HEK293T (cell line): ENCODE results near the gene YPEL2.

Source experiments
- CTCF ChIA-PET: fragments of 350-600 bp; formaldehyde crosslinking; extraction: SDS; loops from one replicate; lab custom pipeline; 2021; ENCODE audit warnings: antibody characterized with exemption, inconsistent platforms; lab: Yijun Ruan, JAX
- POLR2A ChIA-PET: fragments of 350-600 bp; formaldehyde crosslinking; extraction: SDS; loops from one replicate; lab custom pipeline; 2020; ENCODE audit warnings: antibody characterized with exemption, inconsistent platforms; lab: Yijun Ruan, JAX
- DNase-seq: peaks from one replicate; pipeline ENCODE4 v3.0.0; 2012; ENCODE audit warnings: mixed read lengths; ENCODE audit errors: extremely low spot score
- ARNT ChIP-seq: fragments of 450-650 bp; IDR thresholded peaks from 2 replicates; pipeline ENCODE4 v1.6.1; 2017; ENCODE audit warnings: mild to moderate bottlenecking
- BHLHE40 ChIP-seq: fragments of 450-650 bp; IDR thresholded peaks from 2 replicates; pipeline ENCODE4 v1.6.1; 2016; ENCODE audit warnings: mild to moderate bottlenecking, moderate library complexity, borderline replicate concordance
- CTBP1 ChIP-seq: fragments of 450-650 bp; IDR thresholded peaks from 2 replicates; pipeline ENCODE4 v1.6.1; 2016; ENCODE audit warnings: borderline replicate concordance
- ELF4 ChIP-seq: fragments of 450-650 bp; IDR thresholded peaks from 2 replicates; pipeline ENCODE4 v1.6.1; 2017; ENCODE audit warnings: antibody characterized with exemption
- FOXA1 ChIP-seq: fragments of 450-650 bp; IDR thresholded peaks from 2 replicates; pipeline ENCODE4 v1.6.1; 2016; ENCODE audit warnings: mild to moderate bottlenecking
- FOXK2 ChIP-seq: fragments of 450-650 bp; IDR thresholded peaks from 2 replicates; pipeline ENCODE4 v1.6.1; 2016; ENCODE audit warnings: mild to moderate bottlenecking
- FOXM1 ChIP-seq: fragments of 450-650 bp; IDR thresholded peaks from 2 replicates; pipeline ENCODE4 v1.6.1; 2017; ENCODE audit warnings: mild to moderate bottlenecking, borderline replicate concordance
- HDGF ChIP-seq: fragments of 450-650 bp; IDR thresholded peaks from 2 replicates; pipeline ENCODE4 v1.6.1; 2017; ENCODE audit warnings: antibody characterized with exemption, borderline replicate concordance
- L3MBTL2 ChIP-seq: fragments of 450-650 bp; conservative IDR thresholded peaks from 2 replicates; pipeline ENCODE4 v1.6.1; 2016; ENCODE audit warnings: mild to moderate bottlenecking
- LEF1 ChIP-seq: fragments of 450-650 bp; IDR thresholded peaks from 2 replicates; pipeline ENCODE4 v1.6.1; 2017; ENCODE audit warnings: mild to moderate bottlenecking, borderline replicate concordance
- NFRKB ChIP-seq: fragments of 450-650 bp; IDR thresholded peaks from 2 replicates; pipeline ENCODE4 v1.6.1; 2016; ENCODE audit warnings: mild to moderate bottlenecking, moderate library complexity
- SP1 ChIP-seq: fragments of 450-650 bp; IDR thresholded peaks from 2 replicates; pipeline ENCODE4 v1.6.1; 2017
- SUZ12 ChIP-seq: fragments of 450-650 bp; IDR thresholded peaks from 2 replicates; pipeline ENCODE4 v1.6.1; 2016; ENCODE audit warnings: mild to moderate bottlenecking
- TARDBP ChIP-seq: fragments of 450-650 bp; IDR thresholded peaks from 2 replicates; pipeline ENCODE4 v1.6.1; 2016
- ZNF384 ChIP-seq: fragments of 450-650 bp; IDR thresholded peaks from 2 replicates; pipeline ENCODE4 v1.6.1; 2016
- TF ChIP-seq, protein P1 (sequence below): fragments of 450-650 bp; IDR thresholded peaks from 2 replicates; pipeline ENCODE4 v1.6.1; 2016

The YPEL2 gene

DNA sequence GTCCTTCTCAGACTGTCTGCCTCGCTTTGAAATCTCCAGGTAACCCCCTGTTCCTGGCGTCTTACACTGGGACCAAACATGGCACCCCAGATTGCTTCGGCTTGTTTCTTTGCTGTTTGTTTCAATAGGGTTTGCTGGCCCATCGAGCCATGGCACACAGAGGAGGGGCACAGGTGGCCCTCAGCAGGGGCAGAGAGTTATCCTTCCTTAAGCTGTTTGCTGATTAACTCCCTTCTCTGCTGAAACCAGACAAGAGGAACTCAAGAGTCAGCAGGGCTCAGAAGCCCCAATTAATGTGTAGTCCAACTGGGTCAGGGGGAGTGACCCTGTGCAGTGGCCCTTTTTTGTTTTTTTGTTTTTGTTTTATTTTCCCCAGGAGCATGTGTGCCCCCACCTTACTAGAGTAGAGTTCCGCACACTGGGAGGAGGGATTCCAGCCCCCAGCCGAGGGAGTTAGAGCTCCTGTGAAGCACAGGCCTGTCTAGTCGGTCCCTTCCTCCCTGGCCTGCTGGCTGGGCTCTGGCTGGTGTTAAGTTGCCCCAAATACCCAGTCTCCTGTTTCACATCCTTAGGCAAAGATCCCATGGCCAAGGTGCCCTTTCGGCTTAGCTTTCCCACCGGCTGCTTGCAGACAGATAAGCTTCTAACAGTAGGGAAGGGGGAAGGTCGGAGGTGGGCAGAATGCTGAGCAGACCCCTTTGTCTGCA is 39.3 kb downstream of the YPEL2 start:
- DNase-seq, result no peak
- POLR2A ChIA-PET, result no interaction called here
- TF ChIP-seq SUZ12 (no peak), HDGF (no peak), L3MBTL2 (no peak), CTBP1 (no peak)
- CTCF ChIA-PET, result interaction anchor here (1.2 kb wide), 1 partner anchor 70 kb away, joined by 3 read pairs; no protein-coding TSS in a partner anchor

DNA sequence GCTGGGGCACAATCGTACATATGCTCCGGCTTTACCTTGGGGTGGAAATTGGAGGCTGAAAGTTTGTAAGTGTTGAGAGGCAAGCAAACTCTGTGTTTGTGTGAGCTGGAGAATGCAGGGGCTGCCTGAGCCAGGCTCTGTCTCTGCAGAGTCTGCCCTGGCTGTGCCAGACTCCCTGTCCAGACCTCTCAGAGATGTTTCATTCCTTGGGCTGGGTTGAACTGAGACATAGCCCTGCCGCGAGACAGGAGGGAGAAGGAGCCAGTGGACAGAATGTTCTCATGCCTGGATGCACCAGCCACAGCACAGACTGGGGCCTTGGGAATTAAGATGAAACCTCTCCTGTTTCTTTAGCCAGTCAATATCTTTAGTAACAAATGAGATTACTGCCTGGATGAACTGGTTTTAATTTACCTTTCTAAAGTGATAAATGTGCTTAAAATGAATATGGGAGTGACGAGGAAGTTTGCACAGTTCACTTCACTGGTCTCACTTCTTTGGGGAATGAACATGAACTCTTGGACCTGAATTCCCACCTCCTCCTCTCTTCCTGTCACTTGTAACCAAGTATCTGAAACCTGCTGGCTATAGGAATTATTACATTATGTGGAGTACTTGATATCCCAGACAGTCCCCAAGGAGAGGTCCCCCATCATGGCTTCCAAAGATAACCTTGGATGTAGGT is 40.1 kb downstream of the YPEL2 start:
- ChIA-PET CTCF (interaction anchor here (1.2 kb wide), 1 partner anchor 69 kb away, joined by 3 read pairs; no protein-coding TSS in a partner anchor), POLR2A (no interaction called here)
- no peak for DNase-seq
- TF ChIP-seq FOXM1 (no peak), BHLHE40 (no peak), SUZ12 (no peak), HDGF (no peak), CTBP1 (no peak), L3MBTL2 (no peak), SP1 (no peak), ARNT (no peak), TARDBP (no peak), ZNF384 (no peak), FOXA1 (no peak), LEF1 (no peak), NFRKB (no peak)
- TF ChIP-seq, protein P1, sequence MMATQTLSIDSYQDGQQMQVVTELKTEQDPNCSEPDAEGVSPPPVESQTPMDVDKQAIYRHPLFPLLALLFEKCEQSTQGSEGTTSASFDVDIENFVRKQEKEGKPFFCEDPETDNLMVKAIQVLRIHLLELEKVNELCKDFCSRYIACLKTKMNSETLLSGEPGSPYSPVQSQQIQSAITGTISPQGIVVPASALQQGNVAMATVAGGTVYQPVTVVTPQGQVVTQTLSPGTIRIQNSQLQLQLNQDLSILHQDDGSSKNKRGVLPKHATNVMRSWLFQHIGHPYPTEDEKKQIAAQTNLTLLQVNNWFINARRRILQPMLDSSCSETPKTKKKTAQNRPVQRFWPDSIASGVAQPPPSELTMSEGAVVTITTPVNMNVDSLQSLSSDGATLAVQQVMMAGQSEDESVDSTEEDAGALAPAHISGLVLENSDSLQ, result no peak

DNA sequence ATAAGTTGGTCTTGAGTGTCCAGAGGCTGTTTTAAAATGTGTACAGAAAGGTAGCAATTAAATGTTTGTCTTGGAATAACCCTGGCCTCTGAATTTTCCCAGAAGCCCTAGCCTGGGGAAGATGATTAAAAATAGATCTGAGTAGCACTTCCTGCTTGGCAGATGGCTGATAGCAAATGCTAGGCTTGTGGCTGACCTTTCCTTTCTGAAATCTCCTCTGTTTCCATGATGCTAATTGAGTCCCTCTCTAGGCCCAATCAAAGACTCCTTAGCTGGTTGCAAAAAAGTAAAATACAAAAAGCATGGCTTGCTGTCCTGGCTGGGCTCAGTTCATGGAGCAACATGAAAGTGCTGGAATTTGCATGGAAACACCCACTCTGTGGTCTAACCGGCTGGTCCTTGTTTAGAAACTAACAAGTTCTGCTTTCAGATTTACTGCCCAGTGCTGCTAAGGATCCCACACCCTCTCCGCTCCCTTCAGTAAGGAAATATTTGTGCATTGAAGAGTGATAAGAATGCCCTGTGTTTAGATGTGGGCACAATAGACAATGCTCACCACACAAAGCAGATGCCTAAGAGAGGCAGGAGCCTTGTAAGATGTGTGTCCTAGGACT is 40.8 kb downstream of the YPEL2 start:
- DNase-seq, result no peak
- CTCF ChIA-PET, result no interaction called here
- POLR2A ChIA-PET, result no interaction called here
- TF ChIP-seq ELF4 (no peak), L3MBTL2 (no peak), ZNF384 (no peak), FOXA1 (no peak), ARNT (no peak), FOXM1 (no peak), NFRKB (no peak), FOXK2 (no peak), BHLHE40 (no peak), CTBP1 (no peak), LEF1 (no peak), HDGF (no peak), TARDBP (no peak), SUZ12 (no peak)
- TF ChIP-seq, protein P1, result no peak

DNA sequence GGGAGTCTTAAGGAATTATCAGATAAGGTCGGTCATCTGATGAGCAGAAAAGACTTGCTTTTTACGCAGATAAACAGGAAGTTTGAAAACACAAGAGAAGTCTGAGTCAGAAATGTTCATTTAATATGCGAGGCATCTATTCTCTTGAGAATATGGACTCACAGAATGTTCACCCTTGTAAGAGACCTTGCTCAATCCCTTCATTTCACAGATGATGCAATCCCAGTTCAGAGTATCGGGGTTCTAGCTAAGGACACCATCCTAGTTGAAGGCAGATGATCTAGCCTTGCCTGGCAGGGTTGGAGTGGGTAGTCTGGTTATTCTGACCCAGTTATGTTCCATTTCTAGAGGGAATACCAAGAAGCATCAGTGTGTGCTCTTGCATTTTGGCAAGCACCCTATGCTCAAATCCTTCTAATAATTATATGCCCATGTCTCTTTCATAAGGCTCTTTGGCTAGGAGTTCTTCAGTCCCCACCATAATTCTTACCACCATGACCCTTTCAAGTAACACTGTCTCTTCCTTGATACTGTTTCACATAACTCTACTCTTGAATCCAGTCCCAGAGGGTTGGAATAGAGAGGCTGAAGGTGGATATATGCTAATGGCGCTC is 42.5 kb downstream of the YPEL2 start:
- no peak for DNase-seq
- POLR2A ChIA-PET, result no interaction called here
- CTCF ChIA-PET, result no interaction called here
- TF ChIP-seq L3MBTL2 (no peak), NFRKB (no peak), ELF4 (no peak), BHLHE40 (no peak), FOXK2 (no peak), SP1 (no peak), SUZ12 (no peak), LEF1 (no peak), ARNT (no peak), CTBP1 (no peak)

DNA sequence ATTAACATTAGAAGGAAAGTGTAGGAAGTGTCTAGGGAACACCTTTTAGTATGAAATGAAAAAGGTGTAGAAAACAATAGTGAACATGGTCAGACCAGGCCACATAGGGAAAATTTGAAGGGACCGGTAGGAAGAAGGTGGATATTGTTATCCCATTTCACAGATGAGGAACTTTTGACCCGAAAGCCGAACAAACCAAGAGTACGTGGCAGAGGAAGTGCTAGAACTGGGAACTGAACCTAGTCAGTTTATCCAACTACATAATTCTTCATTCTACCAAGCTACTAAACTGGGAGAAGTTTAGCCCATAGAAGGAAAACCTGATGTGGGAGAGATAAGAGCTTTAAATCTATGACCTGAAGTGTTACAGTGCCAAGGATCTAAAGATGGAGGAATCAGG is 43.2 kb downstream of the YPEL2 start:
- ChIA-PET CTCF (no interaction called here), POLR2A (no interaction called here)
- no peak for DNase-seq
- no peak for TF ChIP-seq FOXA1
- TF ChIP-seq HDGF, result no peak
- TF ChIP-seq NFRKB, result no peak
- TF ChIP-seq CTBP1, result no peak
- TF ChIP-seq SUZ12, result no peak
- TF ChIP-seq LEF1, result no peak
- TF ChIP-seq FOXK2, result no peak
- TF ChIP-seq, protein P1, result no peak
- no peak for TF ChIP-seq FOXM1
- no peak for TF ChIP-seq TARDBP
- TF ChIP-seq ZNF384, result no peak
- TF ChIP-seq ARNT, result no peak
- TF ChIP-seq ELF4, result no peak
- no peak for TF ChIP-seq L3MBTL2

DNA sequence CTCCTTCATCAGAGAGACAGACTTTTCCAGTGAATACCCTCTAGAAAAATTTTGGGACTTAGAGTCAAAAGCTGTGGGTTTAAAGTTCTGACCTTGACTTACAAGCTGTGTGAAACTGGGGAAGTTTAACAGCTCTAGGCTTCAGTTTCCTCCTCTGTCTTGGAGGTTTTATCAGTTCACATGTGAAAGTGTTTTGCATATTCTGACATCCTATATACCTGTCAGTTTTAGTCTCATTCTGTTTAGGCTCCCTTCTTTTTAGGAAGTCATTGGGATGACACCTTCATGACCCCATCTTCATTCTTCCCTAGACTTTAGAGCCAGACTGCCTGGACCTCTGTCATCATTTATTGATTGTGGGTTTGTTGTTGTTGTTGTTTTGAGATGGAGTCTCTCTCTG is 44.4 kb downstream of the YPEL2 start:
- DNase-seq, result no peak
- CTCF ChIA-PET, result no interaction called here
- TF ChIP-seq FOXA1 (no peak), SUZ12 (no peak), HDGF (no peak), SP1 (no peak), FOXK2 (no peak), NFRKB (no peak), L3MBTL2 (no peak), ELF4 (no peak), CTBP1 (no peak), ZNF384 (no peak), LEF1 (no peak), TARDBP (no peak), ARNT (no peak), BHLHE40 (no peak), FOXM1 (no peak)
- TF ChIP-seq, protein P1, result no peak
- POLR2A ChIA-PET, result no interaction called here
